ENCODE data around the gene YJU2. TPM values are rescaled to one million over a fixed set of nuclear protein-coding genes. Genes with fewer than 3 reads are reported as not detected.

The YJU2 gene
- total RNA-seq, 3 donors from 2014 or later (not counting 1 experiment from before 2014, with no cell fraction given), result 37.7 to 39.5 (median 38.5) TPM

DNA sequence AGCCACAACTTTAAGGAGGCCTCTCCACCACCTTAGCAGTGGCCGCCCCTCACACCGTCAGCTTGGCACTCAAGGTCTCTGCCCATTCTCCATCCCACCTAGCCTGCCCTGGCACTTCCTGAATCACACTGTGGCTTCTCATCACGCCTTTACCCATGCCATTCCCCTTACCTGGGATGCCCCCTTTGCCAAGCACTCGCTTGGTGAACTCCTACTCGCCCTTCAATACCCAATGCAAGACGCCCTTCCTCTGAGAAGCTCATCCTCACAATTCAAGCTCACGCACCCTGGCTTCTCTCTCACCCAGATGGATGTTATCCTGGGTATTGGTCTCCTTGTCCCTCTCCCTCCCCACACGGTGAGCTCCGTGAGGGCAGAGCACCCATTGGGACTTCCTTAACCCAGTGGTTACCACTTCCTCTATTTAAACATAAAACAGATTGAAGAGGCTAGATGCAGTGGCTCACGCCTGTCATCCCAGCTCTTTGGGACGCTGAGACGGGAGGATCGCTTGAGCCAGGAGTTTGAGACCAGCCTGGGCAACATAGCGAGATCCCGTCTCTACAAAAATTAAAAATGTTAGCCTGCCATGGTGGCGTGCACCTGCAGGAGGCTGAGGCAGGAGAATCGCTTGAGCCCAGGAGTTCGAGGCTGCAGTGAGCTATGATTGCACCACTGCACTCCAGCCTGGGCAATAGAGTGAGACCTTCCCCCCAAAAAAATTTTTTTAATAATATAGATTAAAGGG is 19.5 kb downstream of the YJU2 start:
- H3K9me3 ChIP-seq (ENCODE audit: control insufficient read depth, insufficient read depth, low read length), result no peaks in the 10 kb centered on the region
- H3K4me3 ChIP-seq (ENCODE audit: low read length), result no peak overlapping the region
- no peaks in the 10 kb centered on the region for H3K36me3 Mint-ChIP-seq
- peak overlapping the region; percentile 78 for H3K4me3 Mint-ChIP-seq
- peak overlapping the region; percentile 88 to 91 for H3K27ac Mint-ChIP-seq
- WGBS (ENCODE audit: insufficient coverage), result 69% methylated on average over 15 of the region's 18 CpGs
- DNase-seq (no peak), ATAC-seq (no peak)
- intact Hi-C loops (cut with micrococcal nuclease), result loop anchor here (5.0 to 10.0 kb wide), 3 partner anchors 36 to 258 kb away; partner anchors contain the start of genes CHAF1A, FSD1, SH3GL1 and TMIGD2
- H3K27ac ChIP-seq (ENCODE audit: low read length), result no peak overlapping the region
- peaks cover 49% of the 10 kb centered on the region for H3K4me1 ChIP-seq (ENCODE audit: control insufficient read depth, insufficient read depth, low read length)
- H3K36me3 ChIP-seq (ENCODE audit: control insufficient read depth, insufficient read depth, low read length), result peaks cover 48% of the 10 kb centered on the region
- H3K4me1 Mint-ChIP-seq, result peaks cover 32 to 48% of the 10 kb centered on the region in 2 donors
- no peaks in the 10 kb centered on the region for H3K9me3 Mint-ChIP-seq
- H3K27me3 Mint-ChIP-seq (ENCODE audit: low read depth in 2 of 2), result no peaks in the 10 kb centered on the region
- no peaks in the 10 kb centered on the region for H3K27me3 ChIP-seq (ENCODE audit: control insufficient read depth, insufficient read depth, low read length)
- TF ChIP-seq, protein P1, sequence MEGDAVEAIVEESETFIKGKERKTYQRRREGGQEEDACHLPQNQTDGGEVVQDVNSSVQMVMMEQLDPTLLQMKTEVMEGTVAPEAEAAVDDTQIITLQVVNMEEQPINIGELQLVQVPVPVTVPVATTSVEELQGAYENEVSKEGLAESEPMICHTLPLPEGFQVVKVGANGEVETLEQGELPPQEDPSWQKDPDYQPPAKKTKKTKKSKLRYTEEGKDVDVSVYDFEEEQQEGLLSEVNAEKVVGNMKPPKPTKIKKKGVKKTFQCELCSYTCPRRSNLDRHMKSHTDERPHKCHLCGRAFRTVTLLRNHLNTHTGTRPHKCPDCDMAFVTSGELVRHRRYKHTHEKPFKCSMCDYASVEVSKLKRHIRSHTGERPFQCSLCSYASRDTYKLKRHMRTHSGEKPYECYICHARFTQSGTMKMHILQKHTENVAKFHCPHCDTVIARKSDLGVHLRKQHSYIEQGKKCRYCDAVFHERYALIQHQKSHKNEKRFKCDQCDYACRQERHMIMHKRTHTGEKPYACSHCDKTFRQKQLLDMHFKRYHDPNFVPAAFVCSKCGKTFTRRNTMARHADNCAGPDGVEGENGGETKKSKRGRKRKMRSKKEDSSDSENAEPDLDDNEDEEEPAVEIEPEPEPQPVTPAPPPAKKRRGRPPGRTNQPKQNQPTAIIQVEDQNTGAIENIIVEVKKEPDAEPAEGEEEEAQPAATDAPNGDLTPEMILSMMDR (IDR thresholded peaks at IDR 0.05), result no peak

DNA sequence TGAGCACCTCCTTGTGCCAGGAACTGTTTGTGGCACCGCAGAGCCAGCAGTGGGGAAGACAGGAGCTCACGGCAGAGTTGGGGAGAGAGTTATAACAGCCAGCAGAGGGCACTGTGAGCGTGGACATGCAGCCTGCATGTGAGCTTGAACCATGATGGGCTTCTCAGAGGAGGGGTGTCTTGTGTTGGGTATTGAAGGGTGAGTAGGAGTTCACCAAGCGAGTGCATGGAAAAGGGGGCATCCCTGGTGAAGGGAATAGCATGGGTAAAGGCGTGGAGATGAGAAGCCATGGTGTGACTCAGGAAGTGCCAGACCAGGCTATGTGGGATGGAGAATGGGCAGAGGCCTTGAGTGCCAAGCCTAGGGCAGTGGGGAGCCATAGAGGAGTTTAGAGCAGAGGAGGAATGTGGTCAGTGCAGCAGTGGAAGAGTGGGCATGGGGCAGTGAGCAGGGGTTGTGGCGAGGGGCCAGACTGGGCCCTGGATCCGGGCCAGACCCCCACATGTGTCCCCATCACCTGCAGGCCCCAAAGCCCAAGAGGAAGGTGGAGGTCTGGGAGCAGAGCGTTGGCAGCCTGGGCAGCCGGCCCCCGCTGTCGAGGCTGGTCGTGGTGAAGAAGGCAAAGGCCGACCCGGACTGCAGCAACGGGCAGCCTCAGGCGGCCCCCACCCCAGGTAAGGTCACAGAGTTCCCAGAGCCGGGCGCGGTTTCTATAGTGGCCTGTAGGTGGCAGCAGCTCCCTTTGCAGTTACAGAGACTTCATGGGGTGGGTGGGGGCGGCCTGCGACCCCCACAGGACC is 20.4 kb downstream of the YJU2 start:
- H3K27ac ChIP-seq (ENCODE audit: low read length), result no peak overlapping the region
- H3K4me3 ChIP-seq (ENCODE audit: low read length), result no peak overlapping the region
- intact Hi-C loops (cut with micrococcal nuclease), result loop anchor here (1.0 to 10.0 kb wide), 4 partner anchors 35 to 258 kb away; partner anchors contain the start of genes CHAF1A, FSD1, SH3GL1 and TMIGD2
- peak overlapping the region in 1 of 2 donors; percentile 88 for H3K27ac Mint-ChIP-seq
- H3K9me3 Mint-ChIP-seq, result no peaks in the 10 kb centered on the region
- H3K4me1 ChIP-seq (ENCODE audit: control insufficient read depth, insufficient read depth, low read length), result peaks cover 49% of the 10 kb centered on the region
- no peaks in the 10 kb centered on the region for H3K9me3 ChIP-seq (ENCODE audit: control insufficient read depth, insufficient read depth, low read length)
- no peaks in the 10 kb centered on the region for H3K27me3 ChIP-seq (ENCODE audit: control insufficient read depth, insufficient read depth, low read length)
- ATAC-seq (peak; percentile 22 to 58 (median 43)), DNase-seq (peak; percentile 46 to 72)
- peak overlapping the region; percentile 26 for H3K4me3 Mint-ChIP-seq
- peaks cover 47% of the 10 kb centered on the region for H3K36me3 ChIP-seq (ENCODE audit: control insufficient read depth, insufficient read depth, low read length)
- H3K27me3 Mint-ChIP-seq (ENCODE audit: low read depth in 2 of 2), result no peaks in the 10 kb centered on the region
- no peaks in the 10 kb centered on the region for H3K36me3 Mint-ChIP-seq
- WGBS (ENCODE audit: insufficient coverage), result 63% methylated on average over 20 of the region's 21 CpGs
- H3K4me1 Mint-ChIP-seq, result peaks cover 32 to 48% of the 10 kb centered on the region in 2 donors
- TF ChIP-seq, protein P1 (IDR thresholded peaks at IDR 0.05), result peak; percentile 79

DNA sequence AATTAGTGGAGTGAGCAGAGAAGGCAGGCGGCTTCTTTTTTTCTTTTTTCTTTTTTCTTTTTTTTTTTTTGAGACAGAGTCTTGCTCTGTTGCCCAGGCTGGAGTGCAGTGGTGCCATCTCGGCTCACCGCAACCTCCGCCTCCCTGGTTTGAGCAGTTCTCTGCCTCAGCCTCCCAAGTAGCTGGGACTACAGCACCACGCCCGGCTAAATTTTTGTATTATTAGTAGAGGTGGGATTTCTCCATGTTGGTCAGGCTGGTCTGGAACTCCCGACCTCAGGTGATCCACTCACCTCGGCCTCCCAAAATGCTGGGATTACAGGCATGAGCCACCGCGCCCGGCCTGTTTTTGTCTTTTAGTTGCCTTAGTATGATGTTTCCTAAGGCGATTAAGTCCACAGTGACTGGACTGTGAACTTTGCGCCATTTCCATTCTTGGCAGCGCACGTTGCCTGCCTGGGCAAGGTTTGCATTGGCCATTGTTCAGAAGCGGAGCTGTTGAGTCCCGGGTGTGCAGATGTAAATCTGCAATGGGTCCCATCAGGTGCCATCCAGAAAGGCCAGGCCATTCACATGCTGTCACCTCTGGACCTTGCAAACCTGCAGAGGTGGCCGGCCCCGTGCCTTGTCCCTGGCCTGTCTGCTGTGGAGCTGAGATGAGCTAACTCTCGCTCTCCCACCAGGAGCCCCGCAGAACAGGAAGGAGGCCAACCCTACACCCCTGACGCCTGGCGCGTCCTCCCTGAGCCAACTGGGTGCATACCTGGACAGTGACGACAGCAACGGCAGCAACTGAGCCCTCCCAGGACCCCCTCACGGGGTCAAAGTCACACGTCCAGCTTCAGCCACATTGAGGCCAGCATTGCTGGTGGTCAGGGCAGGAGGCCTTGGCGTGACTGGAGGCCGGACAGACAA is 21.3 kb downstream of the YJU2 start:
- Histone ChIP-seq H3K9me3 (ENCODE audit: control insufficient read depth, insufficient read depth, low read length) (no peaks in the 10 kb centered on the region), H3K4me3 (ENCODE audit: low read length) (no peak overlapping the region), H3K27ac (ENCODE audit: low read length) (no peak overlapping the region), H3K36me3 (ENCODE audit: control insufficient read depth, insufficient read depth, low read length) (peaks cover 39% of the 10 kb centered on the region), H3K4me1 (ENCODE audit: control insufficient read depth, insufficient read depth, low read length) (peaks cover 45% of the 10 kb centered on the region), H3K27me3 (ENCODE audit: control insufficient read depth, insufficient read depth, low read length) (no peaks in the 10 kb centered on the region)
- Mint-ChIP-seq H3K9me3 (no peaks in the 10 kb centered on the region), H3K27ac (no peak overlapping the region), H3K4me3 (no peak overlapping the region), H3K36me3 (no peaks in the 10 kb centered on the region), H3K4me1 (peaks cover 32 to 47% of the 10 kb centered on the region in 2 donors), H3K27me3 (ENCODE audit: low read depth in 2 of 2) (no peaks in the 10 kb centered on the region)
- DNase-seq (no peak), ATAC-seq (no peak)
- intact Hi-C loops (cut with micrococcal nuclease), result loop anchor here (1.0 to 10.0 kb wide), 4 partner anchors 34 to 257 kb away; partner anchors contain the start of genes CHAF1A, FSD1, SH3GL1 and TMIGD2
- TF ChIP-seq, protein P1 (IDR thresholded peaks at IDR 0.05), result peak; percentile 29
- 86% methylated on average over 30 of the region's 30 CpGs for WGBS (ENCODE audit: insufficient coverage)
